SKM-1 (cell line): Measurements from ENCODE around the gene TDRKH.

Experiments used
- DNase-seq: peaks from one replicate; lab custom pipeline; 2025; ENCODE audit not compliant: unreplicated experiment; lab: John Stamatoyannopoulos, UW

Gene TDRKH

DNA sequence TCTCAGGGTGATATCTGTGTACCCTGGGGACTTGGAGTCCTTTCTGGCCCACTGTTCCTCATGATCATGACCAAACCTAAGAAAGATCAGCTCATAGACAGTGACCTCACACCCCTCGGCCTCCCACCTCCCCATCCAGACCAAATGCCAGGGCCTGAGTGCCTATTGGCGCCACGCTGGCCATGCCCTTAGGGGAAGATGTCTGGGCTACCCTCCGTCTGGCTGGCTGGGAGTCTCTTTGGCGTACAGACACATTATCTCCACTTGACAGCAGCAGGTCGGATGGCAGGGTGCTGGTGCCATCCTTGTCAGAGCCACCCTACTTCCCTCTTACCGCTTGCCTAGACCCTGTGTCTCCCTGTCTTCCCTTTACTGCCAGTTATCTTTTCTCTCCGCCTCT, 32.9 kb upstream of the TDRKH start:
- DNase-seq = no peak

DNA sequence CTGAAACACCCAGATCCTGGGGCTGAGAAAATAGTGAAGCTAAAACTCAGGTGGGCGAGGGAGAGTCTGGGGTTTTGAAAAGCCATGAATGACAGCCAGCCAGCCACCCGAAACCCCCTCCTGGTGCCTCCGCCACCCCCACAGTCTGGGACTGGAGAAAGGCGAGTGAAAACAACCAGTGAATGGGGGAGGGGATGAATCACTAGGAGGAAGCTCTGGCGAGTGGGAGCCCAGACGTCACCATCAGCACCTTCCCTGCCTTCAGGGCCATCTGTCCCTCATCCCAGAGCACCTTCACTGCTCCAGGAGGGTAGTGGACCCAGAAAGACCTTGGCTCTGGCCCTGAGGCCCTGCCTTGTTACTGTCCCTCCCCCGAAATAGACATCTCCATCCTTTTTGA, 32.1 kb upstream of the TDRKH start:
- DNase-seq = no peak

DNA sequence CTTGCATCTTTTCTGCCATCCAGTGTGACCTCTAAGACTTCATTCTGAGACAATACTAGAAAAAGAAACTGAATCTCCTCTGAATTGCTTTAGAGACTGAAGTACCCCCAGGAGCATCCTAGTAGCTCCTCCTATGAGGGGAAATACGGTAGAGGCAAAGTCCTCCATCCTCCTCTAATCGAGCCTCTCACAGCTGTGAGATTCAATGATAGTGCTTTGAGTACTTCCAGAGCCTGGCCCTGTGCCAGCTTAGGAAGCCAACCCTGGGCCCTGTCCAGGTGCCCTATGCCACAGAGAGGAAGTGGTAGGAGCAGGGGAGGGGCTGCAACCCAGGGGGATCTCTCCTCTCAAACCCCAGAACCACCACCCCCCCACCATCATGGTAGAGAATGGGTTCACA, 30.6 kb upstream of the TDRKH start:
- no peak for DNase-seq

DNA sequence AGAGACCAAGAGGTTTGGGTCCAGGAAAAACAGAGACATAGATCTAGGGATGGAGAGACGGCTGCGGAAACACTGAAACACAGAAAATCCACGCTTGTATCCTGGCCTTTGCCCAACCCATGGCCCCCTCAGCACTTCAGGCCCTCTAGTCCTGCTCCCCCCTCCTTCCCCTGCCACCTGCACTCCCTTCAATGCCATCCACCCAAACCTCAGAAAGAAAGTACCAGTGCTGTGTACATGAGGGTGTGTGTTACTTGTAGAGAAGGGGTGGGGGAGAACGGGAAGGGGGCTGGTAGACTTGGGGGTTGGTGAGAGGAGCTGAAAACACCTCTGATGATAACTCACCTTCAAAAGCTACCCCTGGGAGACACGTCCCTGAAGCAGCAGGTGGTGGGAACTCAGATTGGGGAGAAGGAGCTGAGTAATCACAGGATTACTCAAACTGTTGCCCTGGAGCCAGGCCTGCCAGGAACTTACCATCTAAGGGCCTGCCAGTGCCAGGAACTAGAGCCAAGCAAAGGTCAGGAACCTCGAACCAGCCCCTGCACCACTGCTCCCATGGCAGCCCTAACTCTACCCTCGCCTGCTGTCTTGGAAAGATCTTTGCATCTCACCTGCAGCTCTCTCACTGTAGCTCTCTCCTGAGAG, 29.8 kb upstream of the TDRKH start:
- no peak for DNase-seq

DNA sequence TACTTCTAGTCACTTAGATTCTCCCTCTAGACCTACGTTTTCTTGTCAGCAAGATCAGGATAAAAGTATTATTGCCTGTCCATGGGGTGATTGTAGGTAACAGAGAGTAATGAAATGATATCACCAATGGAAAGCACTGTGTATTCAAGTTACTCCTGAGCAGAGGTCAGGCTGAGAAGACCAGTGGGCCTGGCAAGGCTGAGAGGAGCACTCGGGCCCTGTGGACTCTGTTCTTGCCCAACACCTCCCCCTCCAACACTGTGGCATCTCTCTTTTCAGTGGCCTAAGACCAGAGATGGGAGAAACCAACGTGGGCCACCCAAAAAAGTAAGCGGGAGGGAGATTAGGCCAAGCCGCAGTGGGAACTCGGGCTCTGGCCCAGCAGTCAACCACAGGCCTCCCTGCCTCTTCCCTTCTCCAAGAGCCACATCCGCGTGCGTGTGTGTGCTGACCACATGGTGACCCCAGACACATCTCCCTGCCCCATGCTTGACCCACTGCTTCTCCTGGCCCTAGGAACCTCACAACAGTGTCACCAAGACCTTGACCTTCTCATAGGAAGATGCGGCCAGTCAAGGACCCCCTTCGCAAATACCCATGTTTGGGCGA, 29.0 kb upstream of the TDRKH start:
- no peak for DNase-seq

DNA sequence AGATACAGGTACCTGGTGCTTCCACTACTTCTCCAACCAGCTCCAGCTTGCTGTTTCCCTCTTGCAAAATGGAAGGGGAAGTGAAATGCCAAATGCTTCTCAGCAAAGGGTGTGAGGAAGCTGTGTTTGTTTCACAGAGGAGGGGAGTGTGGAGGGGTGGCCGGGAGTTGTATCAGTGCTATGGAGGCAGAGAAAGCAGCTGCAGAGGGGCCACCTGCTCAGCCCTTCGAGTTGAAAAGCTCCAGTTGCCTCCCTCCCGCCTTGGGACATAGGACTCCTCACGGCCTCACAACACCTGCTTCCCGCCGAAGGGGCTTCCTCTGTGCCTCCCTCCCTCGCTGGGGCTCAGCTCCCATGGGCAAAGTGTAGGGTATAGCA, 27.0 kb upstream of the TDRKH start:
- peak; percentile 30 for DNase-seq

DNA sequence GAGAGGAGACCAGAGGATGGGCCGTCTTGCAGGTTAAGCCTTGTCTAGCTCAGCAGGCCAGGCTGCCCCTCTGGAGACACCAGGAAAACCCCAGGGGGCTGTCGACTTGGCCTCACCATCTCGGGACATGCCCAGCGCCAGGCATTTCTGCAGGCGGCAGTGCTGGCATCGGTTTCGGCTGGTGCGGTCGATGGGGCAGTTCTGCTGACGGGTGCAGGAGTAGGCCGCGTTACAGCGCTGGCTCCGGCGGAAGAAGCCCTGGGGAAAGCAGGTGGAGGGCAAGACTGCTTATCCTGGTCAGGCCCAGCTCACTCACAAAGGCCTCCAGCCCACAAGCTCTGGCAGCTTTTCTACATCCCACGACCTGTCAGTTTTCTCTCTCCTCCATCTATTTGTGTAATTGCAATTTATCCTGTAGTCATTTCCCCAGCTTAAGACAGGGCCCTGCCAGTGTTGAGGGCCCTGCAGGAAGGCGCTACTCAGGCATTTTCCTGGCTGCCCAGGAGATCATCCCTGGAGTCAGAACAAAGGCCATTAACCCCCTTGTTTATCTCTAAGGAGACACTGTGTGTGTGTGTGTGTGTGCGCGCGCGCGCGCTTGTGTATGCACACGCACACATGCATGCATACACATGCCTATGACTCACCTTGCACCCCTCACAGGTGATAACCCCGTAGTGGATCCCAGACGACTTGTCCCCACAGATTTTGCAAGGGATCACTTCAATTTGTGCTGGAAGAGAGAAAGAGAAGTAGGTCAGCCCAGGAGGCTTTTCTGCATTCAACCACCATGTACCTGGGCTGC, 26.4 kb upstream of the TDRKH start:
- DNase-seq = no peak

DNA sequence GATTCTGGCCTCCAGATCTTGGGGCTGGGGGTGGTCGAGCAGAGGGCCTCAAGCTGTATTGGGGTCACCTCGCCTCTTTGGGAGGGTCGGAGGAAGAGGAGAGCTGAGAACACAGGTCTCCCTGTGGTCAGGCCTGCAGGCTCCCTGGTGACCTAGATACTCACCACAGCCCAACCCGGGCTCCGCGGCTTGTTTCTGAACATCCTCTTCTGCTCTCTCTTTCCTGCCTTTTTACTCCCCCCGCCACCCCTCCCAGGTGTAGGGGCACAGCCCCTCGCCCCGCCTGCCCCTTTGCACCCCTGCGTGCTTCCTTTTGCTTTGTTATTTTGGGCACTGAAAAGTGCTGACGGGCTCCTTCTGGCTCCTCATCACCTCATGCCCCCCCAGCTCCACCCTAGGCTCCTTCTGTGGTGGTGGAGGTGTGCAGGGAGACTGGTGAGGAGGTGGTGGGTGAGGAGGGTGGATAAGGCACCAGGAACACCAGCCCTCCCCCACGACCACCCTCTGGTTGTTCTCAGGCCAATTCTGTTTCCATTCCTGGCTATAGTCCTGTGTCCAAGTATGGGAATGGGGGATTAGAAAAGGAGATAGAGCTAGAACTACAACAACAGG, 25.5 kb upstream of the TDRKH start:
- no peak for DNase-seq

DNA sequence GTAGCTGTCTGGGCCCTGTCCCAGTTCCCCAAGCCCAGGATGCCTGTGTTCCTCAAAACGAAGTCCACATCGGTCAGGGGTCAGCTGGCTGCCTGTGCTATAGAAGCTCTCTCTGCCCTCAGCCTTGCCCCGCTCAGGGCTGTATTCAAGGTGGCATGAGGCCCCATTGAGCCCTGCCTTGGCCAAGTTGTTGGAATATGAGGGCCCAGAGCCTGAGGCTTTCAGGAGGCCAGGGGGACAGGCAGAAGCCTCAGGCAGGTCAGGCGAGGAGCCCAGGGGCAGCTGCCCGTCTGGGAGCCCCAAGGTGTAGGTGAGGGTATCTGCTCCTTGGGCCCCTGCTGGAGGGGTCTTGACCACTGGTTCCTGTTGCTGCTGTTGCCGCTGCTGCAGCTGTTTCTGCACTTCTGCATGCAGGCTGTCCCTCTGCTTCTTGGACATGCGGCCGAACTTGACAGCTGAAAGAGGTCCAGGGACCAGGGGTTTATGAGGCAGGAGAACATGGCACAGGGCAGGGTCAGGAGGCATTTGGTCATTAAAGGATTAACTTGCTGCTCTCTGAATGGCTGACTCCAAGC, 24.8 kb upstream of the TDRKH start:
- DNase-seq = no peak

DNA sequence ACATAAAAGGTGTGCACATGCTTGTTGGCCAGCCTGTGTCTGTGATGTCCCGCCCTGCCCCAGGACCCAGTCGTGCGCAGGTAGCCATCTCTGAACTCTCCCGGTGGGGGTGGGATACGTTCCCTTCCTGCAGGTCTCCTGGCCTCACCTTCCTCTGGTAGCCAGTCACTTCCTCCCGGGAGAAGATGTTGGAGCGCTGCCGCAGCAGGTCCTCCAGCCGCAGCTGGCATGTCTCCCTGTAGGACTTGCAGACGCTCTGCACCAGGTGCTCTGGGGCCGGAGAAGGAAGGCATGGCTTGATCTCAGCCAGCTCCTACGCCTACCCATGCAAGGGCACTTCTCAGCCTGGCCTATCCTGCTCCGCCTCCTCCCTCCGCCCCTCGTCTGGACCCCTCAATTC, 24.1 kb upstream of the TDRKH start:
- DNase-seq = no peak

DNA sequence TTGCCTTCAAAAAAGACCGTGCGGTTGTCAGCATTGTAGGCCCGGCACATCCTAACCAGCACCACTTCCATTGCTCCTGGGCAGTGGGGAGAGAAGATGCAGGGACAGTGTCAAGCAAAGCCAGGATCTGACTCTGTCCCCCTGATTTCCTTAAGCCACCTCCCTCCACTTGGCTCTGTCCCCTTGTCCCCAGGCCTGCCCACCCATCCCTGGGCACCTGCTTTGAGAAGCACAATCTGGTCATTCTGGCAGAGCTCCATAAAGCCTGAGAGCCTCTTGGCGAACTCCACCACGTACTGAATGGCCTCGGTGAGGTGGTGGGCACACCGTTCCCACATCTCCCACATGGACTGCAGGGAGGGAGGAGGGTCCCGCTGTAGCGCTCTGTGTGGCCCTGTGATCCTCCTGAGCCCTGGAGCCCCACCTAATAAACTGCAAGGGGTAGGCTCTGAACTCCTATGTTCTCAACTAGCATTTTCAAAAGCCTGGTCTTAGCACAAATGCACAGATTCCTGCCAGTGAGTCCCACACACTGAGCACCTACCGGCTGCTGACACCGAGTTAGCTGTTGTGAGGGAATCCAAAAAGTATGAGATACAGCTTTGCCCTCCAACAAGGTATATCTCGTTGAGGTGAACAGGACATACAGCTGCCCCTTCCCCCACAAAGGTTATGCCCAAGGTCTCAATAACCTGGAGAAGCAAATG, 23.1 kb upstream of the TDRKH start:
- no peak for DNase-seq

DNA sequence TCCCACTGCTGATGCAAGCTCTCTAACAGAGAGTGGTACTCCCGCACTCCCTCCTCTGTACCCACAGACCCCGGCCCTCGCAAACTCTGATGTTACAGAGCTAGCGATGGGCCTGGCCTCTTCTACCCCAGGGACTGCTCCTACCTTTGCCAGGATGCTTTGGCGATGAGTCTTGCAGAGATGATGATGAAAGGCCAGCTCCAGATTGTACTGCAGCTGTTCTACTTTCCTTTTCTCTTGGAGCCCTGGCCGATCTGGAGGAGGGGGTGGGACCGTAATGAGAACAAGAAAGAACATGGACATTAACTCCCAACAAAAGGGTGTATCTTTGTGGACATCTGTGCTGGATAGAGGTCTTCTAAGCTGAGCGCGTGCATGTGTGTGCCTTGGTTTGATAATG, 20.9 kb upstream of the TDRKH start:
- no peak for DNase-seq

DNA sequence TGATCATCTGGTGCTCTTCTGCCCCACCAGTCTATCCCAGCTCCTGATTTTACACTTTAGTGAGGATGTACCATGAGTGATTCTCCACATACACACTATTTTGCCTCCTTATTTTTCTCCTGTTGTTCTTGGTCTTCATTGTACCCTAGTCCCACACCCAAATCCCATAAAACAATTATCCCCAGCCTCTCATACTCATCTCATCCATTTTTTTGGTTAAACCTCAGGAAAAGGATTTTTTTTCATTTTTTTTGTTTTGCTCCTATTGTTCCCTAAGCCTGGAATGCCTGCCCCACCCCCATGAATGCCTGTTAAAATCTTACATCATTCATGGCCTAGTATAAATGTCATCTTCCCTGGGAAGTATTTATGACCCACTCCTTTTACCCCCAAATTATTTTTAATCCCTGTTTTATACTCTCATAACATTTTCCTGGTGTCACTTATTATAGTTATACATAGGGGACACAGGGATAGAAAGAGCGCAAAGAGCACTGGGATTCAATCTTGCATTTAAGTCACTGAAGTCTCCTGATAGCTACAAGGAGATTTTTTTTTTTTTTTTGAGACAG, 19.8 kb upstream of the TDRKH start:
- no peak for DNase-seq

DNA sequence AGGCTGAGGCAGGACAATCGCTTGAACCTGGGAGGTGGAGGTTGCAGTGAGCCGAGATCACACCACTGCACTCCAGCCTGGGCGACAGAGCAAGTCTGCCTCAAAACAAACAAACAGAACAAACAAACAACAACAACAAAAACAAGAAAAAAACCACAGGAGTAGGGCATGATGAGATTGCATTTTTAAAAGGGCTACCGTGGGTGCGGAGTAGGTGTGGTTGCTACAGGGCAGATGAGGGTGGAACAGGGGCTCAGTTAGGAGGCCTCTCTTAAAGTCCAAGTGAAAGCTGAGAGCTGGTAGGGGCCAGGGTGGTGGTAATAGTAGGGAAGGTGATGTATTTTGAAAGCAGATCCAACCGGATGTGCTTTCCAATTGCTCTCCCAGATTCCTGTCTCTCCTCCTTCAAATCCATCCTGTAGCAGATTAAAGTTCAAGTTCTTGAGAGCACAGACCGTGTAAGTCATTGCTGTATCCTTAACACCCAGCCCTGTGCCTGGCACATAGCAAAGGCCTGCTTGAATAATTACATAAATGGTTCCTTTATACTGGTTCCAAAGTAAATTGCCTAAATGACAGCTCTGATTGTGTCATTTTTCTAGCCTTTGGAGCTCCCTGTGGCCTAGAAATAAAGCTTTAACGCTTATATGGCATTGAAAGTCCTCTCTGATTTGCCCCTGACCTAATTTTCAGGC, 19.1 kb upstream of the TDRKH start:
- DNase-seq = no peak

DNA sequence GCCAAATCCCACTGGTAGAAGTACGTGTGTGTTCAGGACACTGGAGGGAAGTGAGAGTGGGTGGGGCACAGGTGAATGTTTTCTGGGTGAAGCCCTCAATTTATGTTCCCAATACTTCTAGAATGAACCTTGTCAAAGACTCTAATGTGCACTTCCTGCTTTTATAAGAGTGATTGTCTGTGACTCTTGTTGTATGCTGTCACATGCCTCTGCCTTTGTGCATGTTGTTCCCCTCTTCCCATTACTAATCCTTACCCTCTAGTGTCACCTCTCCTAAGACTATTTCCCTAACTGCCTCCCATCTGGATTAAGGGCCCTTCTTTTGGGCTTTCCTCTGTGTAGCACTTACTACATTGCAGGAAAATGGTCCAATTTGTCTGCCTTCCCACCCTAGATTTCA, 17.5 kb upstream of the TDRKH start:
- no peak for DNase-seq

DNA sequence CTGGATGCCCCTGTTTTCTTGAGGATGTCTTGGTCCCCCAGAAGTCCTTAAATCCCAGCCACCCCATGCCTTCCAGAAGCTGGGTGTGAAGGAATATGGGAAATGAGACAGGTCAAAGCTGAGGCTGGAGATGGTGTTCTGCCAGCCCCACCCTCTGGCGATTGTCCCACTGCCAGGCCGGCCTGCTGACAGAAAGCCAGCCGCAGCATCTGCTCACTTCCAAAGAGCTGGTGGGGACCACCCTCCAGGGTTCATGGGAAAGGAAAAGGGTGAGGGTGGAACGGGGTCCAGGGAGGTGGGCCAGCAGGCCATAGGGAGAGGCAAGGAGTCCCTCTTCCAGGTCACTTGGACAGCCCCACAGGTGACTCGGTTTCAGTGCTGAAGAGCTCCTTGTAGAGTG, 16.8 kb upstream of the TDRKH start:
- no peak for DNase-seq

DNA sequence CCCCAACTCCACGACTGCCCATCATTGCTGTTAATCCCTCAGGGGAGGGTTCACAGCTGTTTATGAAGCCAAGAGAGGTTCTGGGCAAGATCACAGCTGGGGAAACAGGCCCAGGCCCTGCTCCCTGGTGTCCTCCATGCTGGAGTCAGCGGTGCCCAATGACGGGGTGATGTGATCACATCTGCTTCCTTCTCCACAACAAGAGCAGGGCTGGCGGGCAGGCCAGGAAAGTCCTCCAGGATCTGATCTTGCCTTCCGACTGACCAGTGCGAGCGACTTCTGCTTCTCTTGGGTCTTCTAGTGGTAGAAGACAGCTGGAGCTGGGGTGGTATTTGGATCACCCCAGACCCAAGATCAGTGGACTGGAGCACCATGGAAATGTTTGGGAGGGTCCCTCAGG, 15.9 kb upstream of the TDRKH start:
- DNase-seq = no peak

DNA sequence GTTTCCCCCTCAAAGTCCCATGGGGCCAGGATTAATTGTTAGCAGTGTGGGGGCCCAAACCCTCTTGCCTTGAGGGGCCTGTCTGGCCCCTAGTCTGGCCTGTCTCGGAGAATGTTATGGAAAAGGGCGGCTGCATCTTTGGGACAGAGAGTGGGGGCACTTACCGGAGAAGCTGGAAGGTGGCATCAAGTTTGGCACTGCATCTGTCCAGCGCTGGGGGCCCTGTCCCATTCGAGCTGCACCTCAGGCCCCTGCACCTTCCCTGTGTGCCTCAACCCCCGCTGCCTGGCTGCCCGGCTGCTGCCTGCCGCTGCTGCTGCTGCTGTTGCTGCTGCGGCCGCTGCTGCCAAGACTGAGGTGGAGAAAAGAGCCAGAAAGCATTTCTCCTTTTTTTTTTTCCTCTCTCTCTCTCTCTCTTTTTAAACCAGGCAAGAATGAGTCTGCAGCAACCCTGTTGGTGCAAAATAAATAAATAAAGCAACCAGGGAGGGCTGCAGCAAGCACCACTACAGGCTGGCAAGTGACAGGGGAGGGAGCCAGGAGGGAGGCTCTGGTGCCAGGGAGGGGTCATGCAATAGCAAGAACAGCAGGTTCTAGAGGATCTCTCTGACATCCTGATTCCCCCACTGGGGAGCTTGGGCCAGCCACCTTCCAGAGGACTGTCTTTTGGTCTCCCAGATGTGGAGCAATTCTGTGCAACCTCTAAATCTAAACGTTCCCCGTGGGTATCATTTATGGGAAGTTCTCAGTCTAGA, 14.9 kb upstream of the TDRKH start, which contains the start of gene LINGO4:
Gene LINGO4, minus strand, starts transcription at position 354 of the 755 bp plus-strand sequence. CDS start 2,715 bp downstream, outside the sequence.
- no peak for DNase-seq

DNA sequence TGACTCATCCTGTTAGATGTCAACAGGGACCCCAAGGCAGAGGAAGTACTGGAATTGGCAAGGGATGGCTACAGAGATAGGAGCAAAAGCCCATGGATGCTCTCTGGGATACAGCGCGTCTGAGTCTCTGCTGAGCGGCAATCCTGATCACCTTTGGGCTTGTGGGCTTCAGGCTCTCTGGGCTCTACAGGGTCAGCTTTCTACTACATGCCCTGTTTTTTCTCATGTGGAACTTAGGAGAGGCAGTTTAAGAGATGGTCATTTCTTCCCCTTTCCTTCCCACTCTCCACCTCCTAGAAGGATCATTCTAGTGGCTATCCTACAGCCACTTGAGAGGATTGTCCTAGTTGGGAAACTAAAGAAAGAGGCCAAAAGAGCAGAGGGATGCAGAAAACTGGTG, 13.6 kb upstream of the TDRKH start:
- DNase-seq = no peak
